Skeletal muscle tissue (tissue), 4 donors: Measurements from ENCODE around the gene DCLK1. TPM values are rescaled to one million over a fixed set of nuclear protein-coding genes. Genes with fewer than 3 reads are reported as not detected.

Experiments
- H3K27ac ChIP-seq: one replicate; pipeline ENCODE4 v1.7.0; 2013; ENCODE audit warnings: mild to moderate bottlenecking, low read depth, low read length, inconsistent platforms
- H3K27me3 ChIP-seq, 3 donors: one replicate each; pipeline ENCODE4 v1.7.0; 2013; ENCODE audit warnings: low read length in 3 of 3; ENCODE audit not compliant: control insufficient read depth in 3 of 3, insufficient read depth in 3 of 3
- H3K36me3 ChIP-seq, 3 donors: one replicate each; pipeline ENCODE4 v1.7.0; 2013; ENCODE audit warnings: low read length in 3 of 3; ENCODE audit not compliant: control insufficient read depth in 3 of 3, insufficient read depth in 3 of 3
- H3K4me1 ChIP-seq, 3 donors: one replicate each; pipeline ENCODE4 v1.7.0; 2013; ENCODE audit warnings: low read length in 3 of 3, mild to moderate bottlenecking in 3 of 3; ENCODE audit not compliant: control insufficient read depth in 3 of 3, insufficient read depth in 3 of 3
- H3K4me3 ChIP-seq, 3 donors: one replicate each; pipeline ENCODE4 v1.7.0; 2013; ENCODE audit warnings: low read length in 3 of 3
- H3K9ac ChIP-seq, 3 donors: one replicate each; pipeline ENCODE4 v1.7.0; 2013; ENCODE audit warnings: low read length in 3 of 3, mild to moderate bottlenecking in 3 of 3, moderate library complexity in 2 of 3, low read depth in 1 of 3
- H3K9me3 ChIP-seq, 3 donors: one replicate each; pipeline ENCODE4 v1.7.0; 2013; ENCODE audit warnings: low read length in 3 of 3; ENCODE audit not compliant: control insufficient read depth in 3 of 3
- total RNA-seq: library from RNA; depleted of rRNA; stranded (reverse); fragments of >200 nt; gene quantifications from one replicate; pipeline ENCODE4 v1.2.3, GENCODE V29; 2014
- donor health status: Osteomylitis.

Gene DCLK1
- total RNA-seq, 1 donor from 2014 or later = 92.9 TPM

GRCh38 chr13:35964011-35964862, 166.9 kb downstream of the DCLK1 start:
- Histone ChIP-seq H3K4me1 (peaks cover 0 to 12% (median 4%) of the 10 kb centered on the region in 3 donors), H3K27ac (no peak overlapping the region), H3K27me3 (no peaks in the 10 kb centered on the region), H3K4me3 (no peak overlapping the region), H3K9me3 (no peaks in the 10 kb centered on the region), H3K36me3 (no peaks in the 10 kb centered on the region), H3K9ac (no peak overlapping the region)

DNA sequence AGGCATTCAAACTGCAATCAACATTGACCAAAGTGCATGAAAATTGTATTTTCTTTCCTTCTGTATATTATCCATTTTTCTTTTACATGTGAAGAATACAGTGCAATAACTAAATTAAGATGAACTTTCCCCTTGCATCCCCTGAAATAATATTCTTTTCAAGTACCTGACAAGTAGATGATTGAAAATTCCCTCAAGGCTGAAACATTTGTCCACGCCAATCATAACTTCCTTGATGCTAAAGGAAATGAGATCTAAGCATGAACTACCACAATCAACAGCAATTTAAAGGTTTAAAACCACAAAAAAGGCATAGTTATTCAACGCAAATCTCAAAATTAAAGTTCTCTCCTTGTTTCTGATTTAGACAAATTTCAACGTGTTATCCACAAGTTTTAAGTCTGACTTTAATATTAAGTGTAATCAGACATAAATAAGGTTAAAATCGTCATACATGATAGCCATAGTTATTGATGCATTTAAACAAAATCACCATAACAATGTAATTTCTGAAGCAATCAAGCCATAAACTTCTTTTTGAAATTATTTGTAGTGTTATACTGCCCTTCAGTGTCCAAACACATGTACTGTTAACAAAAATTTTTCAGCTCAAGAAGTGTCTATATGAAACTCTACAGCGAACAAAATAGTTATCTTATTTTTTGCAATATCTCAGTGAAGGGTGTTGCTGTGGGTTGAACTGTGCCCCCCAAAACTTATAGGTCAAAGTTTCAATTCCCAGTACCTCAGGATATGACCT, 169.5 kb downstream of the DCLK1 start:
- peaks cover 7 to 19% (median 9%) of the 10 kb centered on the region in 3 donors for H3K4me1 ChIP-seq
- H3K9ac ChIP-seq = no peak overlapping the region
- H3K27me3 ChIP-seq = no peaks in the 10 kb centered on the region
- no peaks in the 10 kb centered on the region for H3K36me3 ChIP-seq
- no peaks in the 10 kb centered on the region for H3K9me3 ChIP-seq
- H3K4me3 ChIP-seq = no peak overlapping the region
- no peak overlapping the region for H3K27ac ChIP-seq

DNA sequence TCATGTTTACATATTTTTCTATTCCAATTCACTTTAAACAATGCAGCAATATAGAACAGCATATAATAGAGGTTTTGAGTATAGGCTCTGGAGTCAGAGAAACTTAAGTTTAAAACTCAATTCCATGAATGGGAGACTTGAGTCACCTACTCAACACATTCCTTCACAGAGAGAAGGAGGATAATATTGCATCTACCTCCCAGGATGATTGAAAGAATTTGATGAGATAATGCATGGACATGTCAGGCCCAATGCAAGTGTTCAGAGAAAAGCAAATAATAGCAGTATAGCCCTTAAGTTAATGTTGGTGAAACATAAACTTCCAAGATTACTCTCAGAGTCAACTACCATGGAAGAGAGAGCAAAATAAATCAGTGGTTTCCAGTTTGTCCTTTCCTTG, 170.2 kb downstream of the DCLK1 start:
- Histone ChIP-seq H3K27ac (no peak overlapping the region), H3K36me3 (no peaks in the 10 kb centered on the region), H3K4me3 (no peak overlapping the region), H3K9me3 (no peaks in the 10 kb centered on the region), H3K4me1 (peaks cover 7 to 19% (median 9%) of the 10 kb centered on the region in 3 donors), H3K9ac (no peak overlapping the region), H3K27me3 (no peaks in the 10 kb centered on the region)

DNA sequence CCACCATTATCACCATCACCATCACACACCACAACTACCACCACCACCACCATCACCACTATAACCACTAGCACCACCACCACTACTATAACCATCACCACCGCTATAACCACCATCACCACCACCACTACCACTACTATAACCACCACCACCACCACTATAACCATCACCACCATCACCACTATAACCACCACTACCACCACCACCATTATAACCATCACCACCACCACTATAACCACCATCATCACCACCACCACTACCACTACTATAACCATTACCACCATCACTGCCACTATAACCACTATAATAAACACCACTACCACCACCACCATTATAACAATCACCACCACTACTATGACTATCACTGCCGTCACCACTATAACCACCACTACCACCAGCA, 173.2 kb downstream of the DCLK1 start:
- Histone ChIP-seq H3K27ac (no peak overlapping the region), H3K4me1 (peaks cover 7 to 26% (median 8%) of the 10 kb centered on the region in 3 donors), H3K27me3 (no peaks in the 10 kb centered on the region), H3K4me3 (no peak overlapping the region), H3K9ac (no peak overlapping the region), H3K9me3 (no peaks in the 10 kb centered on the region), H3K36me3 (no peaks in the 10 kb centered on the region)

DNA sequence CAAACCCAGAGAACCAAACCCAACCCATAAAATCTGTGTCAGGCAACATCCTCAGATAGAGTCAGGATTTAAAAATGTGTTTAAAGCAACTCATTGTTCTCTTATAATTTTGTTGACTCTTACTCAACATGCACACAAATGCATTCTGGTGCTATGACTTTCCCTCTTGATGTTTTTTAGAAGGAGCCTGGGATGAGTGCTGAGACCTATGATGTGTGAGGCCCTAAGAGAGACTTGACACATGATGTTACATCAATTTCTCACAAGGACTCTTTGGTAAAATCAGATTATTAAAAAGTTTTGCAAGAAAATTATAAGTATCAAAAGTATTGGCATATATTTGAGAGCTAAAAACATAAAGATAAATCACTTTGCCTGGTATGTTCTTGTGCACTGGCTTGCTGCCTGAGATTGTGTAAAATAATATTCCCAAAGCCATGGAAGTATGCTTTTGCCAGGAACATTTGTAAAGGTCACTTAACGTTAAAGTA, 173.9 kb downstream of the DCLK1 start:
- Histone ChIP-seq H3K27me3 (no peaks in the 10 kb centered on the region), H3K27ac (no peak overlapping the region), H3K4me3 (no peak overlapping the region), H3K36me3 (no peaks in the 10 kb centered on the region), H3K9me3 (no peaks in the 10 kb centered on the region), H3K4me1 (peaks cover 7 to 26% (median 8%) of the 10 kb centered on the region in 3 donors), H3K9ac (no peak overlapping the region)

GRCh38 chr13:35956074-35956473, 175.1 kb downstream of the DCLK1 start:
- Histone ChIP-seq H3K27ac (no peak overlapping the region), H3K27me3 (no peaks in the 10 kb centered on the region), H3K9me3 (no peaks in the 10 kb centered on the region), H3K4me1 (peaks cover 7 to 26% (median 8%) of the 10 kb centered on the region in 3 donors), H3K36me3 (no peaks in the 10 kb centered on the region), H3K9ac (no peak overlapping the region), H3K4me3 (no peak overlapping the region)

- H3K36me3 ChIP-seq = no peaks in the 10 kb centered on the region
- H3K9ac ChIP-seq = no peak overlapping the region
- peaks cover 7 to 18% (median 8%) of the 10 kb centered on the region in 3 donors for H3K4me1 ChIP-seq
- no peak overlapping the region for H3K4me3 ChIP-seq
- no peaks in the 10 kb centered on the region for H3K9me3 ChIP-seq
- no peaks in the 10 kb centered on the region for H3K27me3 ChIP-seq
- H3K27ac ChIP-seq = no peak overlapping the region
These were observed 177.0 kb downstream of the DCLK1 start for GRCh38 chr13:35954207-35954560.

DNA sequence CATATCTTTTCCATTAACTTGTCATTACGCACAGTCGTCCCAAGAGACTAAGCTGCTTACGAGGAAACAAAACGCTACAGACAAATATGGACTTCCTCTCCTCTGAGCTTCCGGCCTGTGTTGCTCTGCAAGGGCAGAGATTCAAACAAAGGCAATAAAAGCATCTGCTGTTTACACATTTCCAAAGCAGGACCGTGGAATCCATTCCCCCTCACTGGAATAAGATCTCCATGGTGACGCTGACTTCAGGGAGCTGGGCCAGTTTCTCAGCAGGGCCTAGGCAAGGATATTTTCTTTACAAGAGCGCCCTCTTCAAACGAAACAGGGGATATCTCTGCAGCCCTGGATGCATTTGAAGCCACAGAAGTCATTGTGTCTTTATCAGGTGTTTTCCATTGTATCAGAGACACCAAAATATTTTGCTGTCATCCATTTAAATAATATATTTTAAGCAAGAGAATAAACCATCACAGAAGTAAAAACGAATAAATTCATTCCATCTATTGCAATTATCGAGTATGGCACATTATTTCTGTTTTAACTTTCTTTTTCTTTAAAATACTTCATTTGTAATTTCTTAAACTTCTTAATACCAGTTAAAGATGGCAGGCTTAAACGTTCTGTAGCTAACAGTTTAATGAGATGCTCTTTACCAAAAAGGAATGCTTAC, 177.5 kb downstream of the DCLK1 start:
- H3K4me3 ChIP-seq = peak overlapping the region; percentile 16 to 61 (median 18)

DNA sequence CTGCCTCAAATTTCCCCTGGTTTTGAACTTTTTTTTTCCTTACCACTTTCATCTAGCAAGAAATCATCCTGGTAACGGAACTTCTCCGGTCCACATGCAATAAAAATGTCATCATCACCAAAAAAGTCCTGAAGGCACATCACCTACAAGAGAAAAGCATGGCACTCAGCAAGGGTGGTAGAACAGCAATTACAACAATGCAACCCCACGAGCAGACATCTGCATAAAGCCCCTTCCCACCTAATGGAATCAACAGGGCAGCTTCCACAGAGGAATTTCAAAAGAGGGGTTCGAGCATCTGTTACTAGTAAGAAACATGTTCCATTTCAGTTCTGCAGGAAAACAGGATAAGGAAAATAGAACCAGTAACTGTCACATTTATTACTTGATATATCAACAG, 183.9 kb downstream of the DCLK1 start:
- H3K27me3 ChIP-seq = no peaks in the 10 kb centered on the region
- H3K9ac ChIP-seq = no peak overlapping the region
- H3K27ac ChIP-seq = no peak overlapping the region
- no peak overlapping the region for H3K4me3 ChIP-seq
- no peaks in the 10 kb centered on the region for H3K36me3 ChIP-seq
- peaks cover 0 to 6% (median 3%) of the 10 kb centered on the region in 3 donors for H3K9me3 ChIP-seq
- no peaks in the 10 kb centered on the region for H3K4me1 ChIP-seq

More for the DNA sequence above, 177.5 kb downstream of the DCLK1 start:
- Histone ChIP-seq H3K9me3 (no peaks in the 10 kb centered on the region), H3K36me3 (no peaks in the 10 kb centered on the region), H3K27ac (no peak overlapping the region), H3K9ac (no peak overlapping the region), H3K4me1 (peaks cover 7 to 17% (median 8%) of the 10 kb centered on the region in 3 donors), H3K27me3 (no peaks in the 10 kb centered on the region)
